Activated B cell treated with CpG ODN at 0.5 μM for 24 hours (primary cell): ENCODE measurements around the gene RAPGEF6. TPM values are rescaled to one million over a fixed set of nuclear protein-coding genes. Genes with fewer than 3 reads are reported as not detected.

Experiments used
- ATAC-seq: fragments of 200-7000 bp; cut with Tn5 transposase; one replicate; pipeline ENCODE4 v1.10.0; 2021; ENCODE audit warnings: low read depth, mild to moderate bottlenecking, moderate library complexity
- CTCF ChIA-PET: fragments of 350-600 bp; sonication (Branson Sonifier 250); formaldehyde crosslinking; loops from one replicate; lab custom pipeline; 2021; ENCODE audit warnings: antibody characterized with exemption; lab: Charles Lee
- POLR2A ChIA-PET: fragments of 350-600 bp; sonication (Branson Sonifier 250); formaldehyde crosslinking; loops from one replicate; lab custom pipeline; 2021; ENCODE audit warnings: antibody characterized with exemption; lab: Charles Lee
- DNase-seq: peaks from one replicate; pipeline ENCODE4 v3.0.0; 2022
- H3K27ac Mint-ChIP-seq: one replicate; pipeline ENCODE4 v1.8.0; 2020; ENCODE audit warnings: mixed read lengths
- H3K27me3 Mint-ChIP-seq: one replicate; pipeline ENCODE4 v1.8.0; 2021; ENCODE audit warnings: mixed read lengths
- H3K36me3 Mint-ChIP-seq: one replicate; pipeline ENCODE4 v1.8.0; 2021; ENCODE audit warnings: low read depth, mixed read lengths
- H3K4me1 Mint-ChIP-seq: one replicate; pipeline ENCODE4 v1.8.0; 2021; ENCODE audit warnings: mixed read lengths
- H3K4me3 Mint-ChIP-seq: one replicate; pipeline ENCODE4 v1.8.0; 2020; ENCODE audit warnings: mild to moderate bottlenecking, mixed read lengths
- H3K9me3 Mint-ChIP-seq: one replicate; pipeline ENCODE4 v1.8.0; 2020; ENCODE audit warnings: mixed read lengths
- CTCF ChIP-seq: fragments of 200-600 bp; IDR thresholded peaks from one replicate; pipeline ENCODE4 v1.8.0; 2022; ENCODE audit warnings: antibody characterized with exemption, mild to moderate bottlenecking
- intact Hi-C: fragments of 100-400 bp; cut with micrococcal nuclease; formaldehyde crosslinking; loops from one replicate; pipeline ENCODE4 v1.15.1; 2024
- total RNA-seq: library from RNA; stranded (reverse); gene quantifications from 2 replicates; pipeline ENCODE4 v1.2.3, GENCODE V29; 2022

Gene RAPGEF6
- total RNA-seq, 1 donor from 2014 or later, result 45.1 TPM

GRCh38 chr5:131634238-131634637 is 791 bp downstream of the RAPGEF6 start:
- peaks cover 43% of the 10 kb centered on the region for H3K4me1 Mint-ChIP-seq
- H3K27me3 Mint-ChIP-seq, result no peaks in the 10 kb centered on the region
- peak overlapping the region; percentile 99 for H3K27ac Mint-ChIP-seq
- H3K36me3 Mint-ChIP-seq, result peaks cover 19% of the 10 kb centered on the region
- ATAC-seq, result no peak
- CTCF ChIA-PET, result interaction anchor here (1.5 kb wide), 1 partner anchor 45 kb away, joined by 4 read pairs; no protein-coding TSS in a partner anchor
- peak overlapping the region; percentile 90 for H3K4me3 Mint-ChIP-seq
- intact Hi-C loops, result loop anchor here (2.0 to 10.0 kb wide), 8 partner anchors 37 to 777 kb away; partner anchors contain the start of gene LYRM7
- DNase-seq, result no peak
- POLR2A ChIA-PET, result interaction anchor here (0.6 to 2.1 kb wide), 3 partner anchors 13 to 194 kb away, joined by 3 to 9 read pairs (median 9); no protein-coding TSS in a partner anchor
- H3K9me3 Mint-ChIP-seq, result no peaks in the 10 kb centered on the region
- no peak for TF ChIP-seq CTCF

GRCh38 chr5:131633830-131634229 is 1.2 kb downstream of the RAPGEF6 start:
- H3K27me3 Mint-ChIP-seq, result no peaks in the 10 kb centered on the region
- CTCF ChIA-PET, result interaction anchor here (1.5 kb wide), 1 partner anchor 44 kb away, joined by 4 read pairs; no protein-coding TSS in a partner anchor
- no peak for ATAC-seq

GRCh38 chr5:131630963-131631350 is 4.1 kb downstream of the RAPGEF6 start:
- TF ChIP-seq CTCF, result no peak

More at GRCh38 chr5:131633830-131634229, 1.2 kb downstream of the RAPGEF6 start:
- no peak for TF ChIP-seq CTCF
- POLR2A ChIA-PET, result interaction anchor here (0.6 to 2.1 kb wide), 3 partner anchors 13 to 194 kb away, joined by 3 to 9 read pairs (median 9); no protein-coding TSS in a partner anchor
- DNase-seq, result no peak
- Mint-ChIP-seq H3K4me3 (peak overlapping the region; percentile 90), H3K36me3 (peaks cover 23% of the 10 kb centered on the region), H3K27ac (peak overlapping the region; percentile 99), H3K4me1 (peaks cover 43% of the 10 kb centered on the region), H3K9me3 (no peaks in the 10 kb centered on the region)
- intact Hi-C loops, result loop anchor here (2.0 to 10.0 kb wide), 8 partner anchors 37 to 777 kb away; partner anchors contain the start of gene LYRM7

GRCh38 chr5:131630208-131630962 is 4.6 kb downstream of the RAPGEF6 start:
- POLR2A ChIA-PET, result no interaction called here
- DNase-seq, result no peak
- Mint-ChIP-seq H3K4me3 (no peak overlapping the region), H3K27ac (no peak overlapping the region), H3K9me3 (no peaks in the 10 kb centered on the region), H3K27me3 (no peaks in the 10 kb centered on the region), H3K4me1 (peaks cover 51% of the 10 kb centered on the region), H3K36me3 (peaks cover 26% of the 10 kb centered on the region)
- intact Hi-C loops, result loop anchor here (2.0 to 10.0 kb wide), 3 partner anchors 14 to 376 kb away; no protein-coding TSS in a partner anchor
- no peak for ATAC-seq
- CTCF ChIA-PET, result interaction anchor here (1.2 to 1.3 kb wide), 2 partner anchors 41 to 378 kb away, joined by 3 to 7 read pairs; no protein-coding TSS in a partner anchor
- TF ChIP-seq CTCF, result no peak

More at GRCh38 chr5:131630963-131631350, 4.1 kb downstream of the RAPGEF6 start:
- H3K9me3 Mint-ChIP-seq, result no peaks in the 10 kb centered on the region
- intact Hi-C loops, result loop anchor here (2.0 to 10.0 kb wide), 3 partner anchors 14 to 376 kb away; no protein-coding TSS in a partner anchor
- no peak overlapping the region for H3K27ac Mint-ChIP-seq
- H3K27me3 Mint-ChIP-seq, result no peaks in the 10 kb centered on the region
- H3K4me1 Mint-ChIP-seq, result peaks cover 55% of the 10 kb centered on the region
- no peak overlapping the region for H3K4me3 Mint-ChIP-seq
- peaks cover 28% of the 10 kb centered on the region for H3K36me3 Mint-ChIP-seq
- ATAC-seq (no peak), DNase-seq (no peak)
- CTCF ChIA-PET, result interaction anchor here (1.2 to 1.3 kb wide), 2 partner anchors 41 to 377 kb away, joined by 3 to 7 read pairs; no protein-coding TSS in a partner anchor
- POLR2A ChIA-PET, result no interaction called here
